Osteocyte (in vitro differentiated cells): Measurements from ENCODE around the gene KDM7A. TPM values are rescaled to one million over a fixed set of nuclear protein-coding genes. Genes with fewer than 3 reads are reported as not detected.
"Not testable (repeated sequence)": the region's sequence is repeated elsewhere in the genome, so short reads cannot be mapped to it uniquely, and the experiment has no call there.

ENCODE experiments used
- DNase-seq: peaks from one replicate; pipeline ENCODE4 v3.0.0; 2021; ENCODE audit warnings: mixed read lengths; ENCODE audit not compliant: unreplicated experiment; ENCODE audit errors: extremely low spot score
- H3K27ac Mint-ChIP-seq: one replicate; pipeline ENCODE4 v1.8.0; 2021; ENCODE audit warnings: mild to moderate bottlenecking, mixed read lengths; ENCODE audit not compliant: unreplicated experiment
- H3K27me3 Mint-ChIP-seq: one replicate; pipeline ENCODE4 v1.8.0; 2021; ENCODE audit warnings: mixed read lengths; ENCODE audit not compliant: unreplicated experiment
- H3K36me3 Mint-ChIP-seq: one replicate; pipeline ENCODE4 v1.8.0; 2021; ENCODE audit warnings: mixed read lengths; ENCODE audit not compliant: unreplicated experiment
- H3K4me1 Mint-ChIP-seq: one replicate; pipeline ENCODE4 v1.8.0; 2021; ENCODE audit warnings: mixed read lengths; ENCODE audit not compliant: unreplicated experiment
- H3K4me3 Mint-ChIP-seq: one replicate; pipeline ENCODE4 v1.8.0; 2021; ENCODE audit warnings: mild to moderate bottlenecking, moderate library complexity, mixed read lengths; ENCODE audit not compliant: unreplicated experiment
- H3K9me3 Mint-ChIP-seq: one replicate; pipeline ENCODE4 v1.8.0; 2021; ENCODE audit warnings: mixed read lengths; ENCODE audit not compliant: unreplicated experiment
- CTCF ChIP-seq: fragments of 200-600 bp; sonication (generic); IDR thresholded peaks from 2 replicates; pipeline ENCODE4 v1.5.0; 2021; ENCODE audit warnings: antibody characterized with exemption, mild to moderate bottlenecking, moderate library complexity
- total RNA-seq: library from RNA; stranded (reverse); gene quantifications from 2 replicates; pipeline ENCODE4 v1.2.1, GENCODE V29; 2021

The KDM7A gene
- total RNA-seq, 1 donor from 2014 or later = 8.8 TPM

- H3K27ac Mint-ChIP-seq = no peak overlapping the region
- peaks cover 23% of the 10 kb centered on the region for H3K27me3 Mint-ChIP-seq
- no peaks in the 10 kb centered on the region for H3K36me3 Mint-ChIP-seq
- H3K9me3 Mint-ChIP-seq = no peaks in the 10 kb centered on the region
- H3K4me3 Mint-ChIP-seq = no peak overlapping the region
- TF ChIP-seq CTCF = no peak
- no peak for DNase-seq
- no peaks in the 10 kb centered on the region for H3K4me1 Mint-ChIP-seq
These were observed 30.0 kb upstream of the KDM7A start for GRCh38 chr7:140206616-140207389.

- Mint-ChIP-seq H3K36me3 (no peaks in the 10 kb centered on the region), H3K4me1 (no peaks in the 10 kb centered on the region), H3K27ac (no peak overlapping the region), H3K27me3 (peaks cover 23% of the 10 kb centered on the region), H3K4me3 (no peak overlapping the region), H3K9me3 (no peaks in the 10 kb centered on the region)
- no peak for TF ChIP-seq CTCF
- DNase-seq = no peak
These were observed 28.8 kb upstream of the KDM7A start for GRCh38 chr7:140205600-140205999.

- no peak for TF ChIP-seq CTCF
- no peak for DNase-seq
- Mint-ChIP-seq H3K27me3 (peaks cover 13% of the 10 kb centered on the region), H3K27ac (no peak overlapping the region), H3K36me3 (no peaks in the 10 kb centered on the region), H3K9me3 (no peaks in the 10 kb centered on the region), H3K4me3 (no peak overlapping the region), H3K4me1 (peaks cover 13% of the 10 kb centered on the region)
These were observed 26.8 kb upstream of the KDM7A start for GRCh38 chr7:140203556-140203955.

GRCh38 chr7:140202942-140203341 is 26.2 kb upstream of the KDM7A start:
- H3K9me3 Mint-ChIP-seq = not testable (repeated sequence)

GRCh38 chr7:140201393-140201792 is 24.6 kb upstream of the KDM7A start:
- Mint-ChIP-seq H3K4me1 (peaks cover 13% of the 10 kb centered on the region), H3K27me3 (peaks cover 4% of the 10 kb centered on the region), H3K9me3 (no peaks in the 10 kb centered on the region), H3K4me3 (no peak overlapping the region), H3K36me3 (no peaks in the 10 kb centered on the region), H3K27ac (no peak overlapping the region)
- DNase-seq = no peak
- no peak for TF ChIP-seq CTCF

More at GRCh38 chr7:140202942-140203341, 26.2 kb upstream of the KDM7A start:
- H3K4me1 Mint-ChIP-seq = peaks cover 13% of the 10 kb centered on the region
- H3K27me3 Mint-ChIP-seq = peaks cover 13% of the 10 kb centered on the region
- DNase-seq, H3K36me3 Mint-ChIP-seq, H3K4me3 Mint-ChIP-seq, H3K27ac Mint-ChIP-seq: not testable (repeated sequence)
